GM12892 (cell line): ENCODE results near the gene OR10J1.
"Not testable (repeated sequence)": the region's sequence is repeated elsewhere in the genome, so short reads cannot be mapped to it uniquely, and the experiment has no call there.

Experiments
- DNase-seq: peaks from one replicate; pipeline ENCODE4 v3.0.0; 2011; ENCODE audit not compliant: insufficient read length
- FAIRE-seq: peaks from 2 replicates; lab custom pipeline; 2011; peaks lifted over from hg19 to GRCh38; lab: Jason Lieb, UNC
- POLR2A ChIP-seq: IDR thresholded peaks from 2 replicates; pipeline ENCODE4 v1.6.1; 2011; ENCODE audit warnings: low read depth, low read length, control low read depth
- POLR2AphosphoS5 ChIP-seq: IDR thresholded peaks from 2 replicates; pipeline ENCODE4 v1.6.1; 2011; ENCODE audit warnings: low read depth, low read length, control low read depth
- TAF1 ChIP-seq: IDR thresholded peaks from 2 replicates; pipeline ENCODE4 v1.6.1; 2011; ENCODE audit warnings: low read depth, mild to moderate bottlenecking, control low read depth, low read length, borderline replicate concordance

OR10J1 gene

GRCh38 chr1:159443066-159443750 is 3.7 kb downstream of the OR10J1 start:
- no peak for TF ChIP-seq TAF1
- TF ChIP-seq POLR2AphosphoS5, result no peak
- TF ChIP-seq POLR2A, result no peak
- FAIRE-seq (no peak), DNase-seq (no peak)

- TF ChIP-seq TAF1 (no peak), POLR2AphosphoS5 (no peak), POLR2A (no peak)
- FAIRE-seq (no peak), DNase-seq (no peak)
Observed at GRCh38 chr1:159444511-159444910, 5.0 kb downstream of the OR10J1 start.

- TF ChIP-seq POLR2A, result no peak
- no peak for TF ChIP-seq TAF1
- TF ChIP-seq POLR2AphosphoS5, result no peak
- FAIRE-seq (no peak), DNase-seq (no peak)
Observed at GRCh38 chr1:159448181-159448580, 8.7 kb downstream of the OR10J1 start.

- not testable (repeated sequence) for DNase-seq, FAIRE-seq
Observed at GRCh38 chr1:159449605-159450004, 10.1 kb downstream of the OR10J1 start.

- no peak for FAIRE-seq
- DNase-seq, result no peak
- no peak for TF ChIP-seq TAF1
- no peak for TF ChIP-seq POLR2AphosphoS5
- no peak for TF ChIP-seq POLR2A
Observed at GRCh38 chr1:159459551-159459950, 20.0 kb downstream of the OR10J1 start.

- TF ChIP-seq POLR2A (no peak), TAF1 (no peak), POLR2AphosphoS5 (no peak)
- DNase-seq (no peak), FAIRE-seq (no peak)
Observed at GRCh38 chr1:159465191-159465603, 25.7 kb downstream of the OR10J1 start.

GRCh38 chr1:159468321-159468720 is 28.8 kb downstream of the OR10J1 start:
- DNase-seq, result no peak
- TF ChIP-seq POLR2AphosphoS5, result no peak
- no peak for FAIRE-seq

- DNase-seq, result no peak
- no peak for TF ChIP-seq POLR2AphosphoS5
- no peak for TF ChIP-seq TAF1
- no peak for TF ChIP-seq POLR2A
- FAIRE-seq, result no peak
Observed at GRCh38 chr1:159469921-159470533, 30.5 kb downstream of the OR10J1 start.

- DNase-seq, result no peak
- TF ChIP-seq TAF1 (no peak), POLR2A (no peak), POLR2AphosphoS5 (no peak)
- no peak for FAIRE-seq
Observed at GRCh38 chr1:159473335-159473734, 33.8 kb downstream of the OR10J1 start.

- no peak for FAIRE-seq
- TF ChIP-seq POLR2AphosphoS5, result no peak
- no peak for TF ChIP-seq TAF1
- no peak for TF ChIP-seq POLR2A
Observed at GRCh38 chr1:159474926-159475325, 35.4 kb downstream of the OR10J1 start.

GRCh38 chr1:159483501-159483900 is 44.0 kb downstream of the OR10J1 start:
- DNase-seq, result no peak
- TF ChIP-seq TAF1, result no peak
- no peak for TF ChIP-seq POLR2A
- TF ChIP-seq POLR2AphosphoS5, result no peak
- no peak for FAIRE-seq

More at GRCh38 chr1:159474926-159475325, 35.4 kb downstream of the OR10J1 start:
- no peak for DNase-seq
